AG04450 (cell line): ENCODE results near the gene TAF1B. TPM values are rescaled to one million over a fixed set of nuclear protein-coding genes. Genes with fewer than 3 reads are reported as not detected.

ENCODE experiments used
- CTCF ChIA-PET: fragments of 300-600, 350-600 bp; formaldehyde crosslinking; extraction: SDS; loops from one replicate; lab custom pipeline; 2022; ENCODE audit warnings: antibody characterized with exemption, inconsistent platforms; lab: Charles Lee
- POLR2A ChIA-PET: fragments of 350-600 bp; formaldehyde crosslinking; extraction: SDS; loops from one replicate; lab custom pipeline; 2021; ENCODE audit warnings: antibody characterized with exemption, inconsistent platforms; lab: Yijun Ruan, JAX
- DNase-seq: peaks from one replicate; pipeline ENCODE4 v3.0.0-alpha.2; 2011; ENCODE audit warnings: low read depth, low spot score
- H3K27ac ChIP-seq: one replicate; pipeline ENCODE4 v1.5.1; 2012; ENCODE audit warnings: low read depth, low read length, control low read depth
- H3K27me3 ChIP-seq: one replicate; pipeline ENCODE4 v1.6.0; 2012; ENCODE audit warnings: low read length; ENCODE audit not compliant: control insufficient read depth, insufficient read depth
- H3K4me3 ChIP-seq: 2 replicates; pipeline ENCODE4 v1.5.1; 2011; ENCODE audit warnings: mild to moderate bottlenecking, low read depth, low read length, control low read depth
- H3K9me3 ChIP-seq: 2 replicates; pipeline ENCODE4 v1.5.1; 2012; ENCODE audit warnings: low read length; ENCODE audit not compliant: control insufficient read depth, insufficient read depth
- polyA plus RNA-seq: library from polyadenylated mRNA; depleted of rRNA; stranded (reverse); fragments of >200 nt; gene quantifications from 2 replicates; pipeline ENCODE4 v1.2.3, GENCODE V29; 2011
- TF ChIP-seq, protein P1 (sequence below): IDR thresholded peaks from 2 replicates; pipeline ENCODE4 v1.5.1; 2011; ENCODE audit warnings: low read depth, low read length, control low read depth, inconsistent platforms

Gene TAF1B
- polyA plus RNA-seq, 1 experiment, result 25.8 TPM

DNA sequence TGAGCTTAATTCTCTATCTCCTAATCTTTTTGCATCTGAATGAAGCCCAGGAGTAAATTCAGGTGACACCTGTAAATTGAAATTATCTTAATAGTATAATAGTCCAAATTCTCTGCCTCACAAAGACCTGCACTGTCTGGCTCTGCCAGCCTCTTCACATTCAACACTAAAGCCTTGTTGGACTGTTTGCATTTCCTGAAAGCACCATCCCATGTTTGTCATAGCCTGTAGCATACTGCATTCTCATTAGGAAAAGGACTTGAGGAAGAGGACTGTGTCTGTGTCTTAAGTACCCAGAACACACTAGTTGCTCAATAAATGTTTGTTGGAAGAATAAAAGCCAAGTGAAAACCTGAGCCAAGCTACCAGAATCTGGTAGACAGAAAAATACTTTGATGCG is 65.4 kb downstream of the TAF1B start:
- TF ChIP-seq, protein P1, sequence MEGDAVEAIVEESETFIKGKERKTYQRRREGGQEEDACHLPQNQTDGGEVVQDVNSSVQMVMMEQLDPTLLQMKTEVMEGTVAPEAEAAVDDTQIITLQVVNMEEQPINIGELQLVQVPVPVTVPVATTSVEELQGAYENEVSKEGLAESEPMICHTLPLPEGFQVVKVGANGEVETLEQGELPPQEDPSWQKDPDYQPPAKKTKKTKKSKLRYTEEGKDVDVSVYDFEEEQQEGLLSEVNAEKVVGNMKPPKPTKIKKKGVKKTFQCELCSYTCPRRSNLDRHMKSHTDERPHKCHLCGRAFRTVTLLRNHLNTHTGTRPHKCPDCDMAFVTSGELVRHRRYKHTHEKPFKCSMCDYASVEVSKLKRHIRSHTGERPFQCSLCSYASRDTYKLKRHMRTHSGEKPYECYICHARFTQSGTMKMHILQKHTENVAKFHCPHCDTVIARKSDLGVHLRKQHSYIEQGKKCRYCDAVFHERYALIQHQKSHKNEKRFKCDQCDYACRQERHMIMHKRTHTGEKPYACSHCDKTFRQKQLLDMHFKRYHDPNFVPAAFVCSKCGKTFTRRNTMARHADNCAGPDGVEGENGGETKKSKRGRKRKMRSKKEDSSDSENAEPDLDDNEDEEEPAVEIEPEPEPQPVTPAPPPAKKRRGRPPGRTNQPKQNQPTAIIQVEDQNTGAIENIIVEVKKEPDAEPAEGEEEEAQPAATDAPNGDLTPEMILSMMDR, result no peak
- no peak for DNase-seq
- H3K27me3 ChIP-seq, result no peaks in the 10 kb centered on the region
- no peak overlapping the region for H3K4me3 ChIP-seq
- H3K9me3 ChIP-seq, result no peaks in the 10 kb centered on the region
- no peak overlapping the region for H3K27ac ChIP-seq
- ChIA-PET POLR2A (no interaction called here), CTCF (interaction anchor here (1.1 kb wide), 1 partner anchor 95 kb away, joined by 3 read pairs; no protein-coding TSS in a partner anchor)

- Histone ChIP-seq H3K4me3 (no peak overlapping the region), H3K9me3 (no peaks in the 10 kb centered on the region), H3K27ac (no peak overlapping the region), H3K27me3 (no peaks in the 10 kb centered on the region)
- POLR2A ChIA-PET, result no interaction called here
- no peak for DNase-seq
- TF ChIP-seq, protein P1, result no peak
- CTCF ChIA-PET, result interaction anchor here (0.8 to 1.1 kb wide), 2 partner anchors 75 to 95 kb away, joined by 3 read pairs; no protein-coding TSS in a partner anchor
Observed at GRCh38 chr2:9909106-9909505, 65.8 kb downstream of the TAF1B start.

DNA sequence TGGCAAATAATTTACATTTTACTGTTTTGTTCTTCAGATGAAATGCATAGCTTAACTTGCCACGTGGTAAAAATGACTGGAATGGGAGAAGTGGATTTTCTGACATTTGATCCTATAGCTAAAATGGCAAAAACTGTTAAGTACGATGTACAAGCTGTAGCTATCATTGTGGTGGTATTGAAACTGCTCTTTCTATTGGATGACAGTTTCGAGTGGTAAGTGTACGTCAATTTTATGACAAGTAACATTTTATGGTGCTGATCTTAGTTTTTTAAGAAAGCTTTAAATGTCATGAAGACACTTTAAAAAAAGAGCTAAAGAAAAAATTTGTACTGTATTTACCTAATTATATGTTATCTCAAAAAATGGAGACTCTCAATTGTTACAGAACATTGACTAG is 67.4 kb downstream of the TAF1B start:
- POLR2A ChIA-PET, result interaction anchor here (0.6 kb wide), 1 partner anchor 42 kb away, joined by 4 read pairs; no protein-coding TSS in a partner anchor
- H3K27ac ChIP-seq, result no peak overlapping the region
- TF ChIP-seq, protein P1, result no peak
- CTCF ChIA-PET, result interaction anchor here (1.0 to 1.2 kb wide), 2 partner anchors 73 to 112 kb away, joined by 3 read pairs; no protein-coding TSS in a partner anchor
- DNase-seq, result no peak
- no peak overlapping the region for H3K4me3 ChIP-seq
- no peaks in the 10 kb centered on the region for H3K9me3 ChIP-seq
- no peaks in the 10 kb centered on the region for H3K27me3 ChIP-seq

DNA sequence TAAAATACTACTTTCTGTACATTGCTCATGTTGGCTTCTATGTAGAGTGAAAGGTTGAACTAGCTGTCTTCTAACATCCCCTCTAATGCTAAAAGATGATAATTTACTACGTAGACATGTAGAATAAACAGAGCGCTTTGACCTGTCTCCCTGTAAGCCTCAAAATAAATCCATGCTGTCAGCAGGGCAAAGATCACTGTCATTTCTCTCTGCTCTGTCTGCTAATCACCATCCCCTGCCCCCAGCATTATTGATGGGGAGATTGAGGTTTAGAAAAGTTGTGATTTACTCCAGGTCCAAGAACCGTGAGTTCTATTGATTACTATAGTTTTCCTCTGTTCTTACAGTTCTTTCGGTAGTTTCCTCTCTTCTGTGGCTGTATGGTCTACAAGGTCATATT is 69.2 kb downstream of the TAF1B start:
- no peaks in the 10 kb centered on the region for H3K27me3 ChIP-seq
- TF ChIP-seq, protein P1, result no peak
- H3K9me3 ChIP-seq, result no peaks in the 10 kb centered on the region
- CTCF ChIA-PET, result no interaction called here
- H3K4me3 ChIP-seq, result no peak overlapping the region
- POLR2A ChIA-PET, result no interaction called here
- DNase-seq, result no peak
- H3K27ac ChIP-seq, result no peak overlapping the region

GRCh38 chr2:9914384-9915065 is 71.3 kb downstream of the TAF1B start:
- DNase-seq, result peak; percentile 60
- Histone ChIP-seq H3K9me3 (no peaks in the 10 kb centered on the region), H3K27me3 (no peaks in the 10 kb centered on the region)

More at GRCh38 chr2:9914384-9915065, 71.3 kb downstream of the TAF1B start:
- CTCF ChIA-PET, result interaction anchor here (0.7 to 1.4 kb wide), 5 partner anchors 9 to 100 kb away, joined by 3 to 7 read pairs (median 4); no protein-coding TSS in a partner anchor
- POLR2A ChIA-PET, result interaction anchor here (0.5 to 0.9 kb wide), 2 partner anchors 18 to 71 kb away, joined by 3 to 6 read pairs; partner anchors contain the start of gene TAF1B
- Histone ChIP-seq H3K27ac (peak overlapping the region; percentile 53), H3K4me3 (no peak overlapping the region)
- TF ChIP-seq, protein P1, result peak; percentile 29; the same call in 1 of the 2 replicates
